Measurements from ENCODE around the gene CMTM2.

DNA sequence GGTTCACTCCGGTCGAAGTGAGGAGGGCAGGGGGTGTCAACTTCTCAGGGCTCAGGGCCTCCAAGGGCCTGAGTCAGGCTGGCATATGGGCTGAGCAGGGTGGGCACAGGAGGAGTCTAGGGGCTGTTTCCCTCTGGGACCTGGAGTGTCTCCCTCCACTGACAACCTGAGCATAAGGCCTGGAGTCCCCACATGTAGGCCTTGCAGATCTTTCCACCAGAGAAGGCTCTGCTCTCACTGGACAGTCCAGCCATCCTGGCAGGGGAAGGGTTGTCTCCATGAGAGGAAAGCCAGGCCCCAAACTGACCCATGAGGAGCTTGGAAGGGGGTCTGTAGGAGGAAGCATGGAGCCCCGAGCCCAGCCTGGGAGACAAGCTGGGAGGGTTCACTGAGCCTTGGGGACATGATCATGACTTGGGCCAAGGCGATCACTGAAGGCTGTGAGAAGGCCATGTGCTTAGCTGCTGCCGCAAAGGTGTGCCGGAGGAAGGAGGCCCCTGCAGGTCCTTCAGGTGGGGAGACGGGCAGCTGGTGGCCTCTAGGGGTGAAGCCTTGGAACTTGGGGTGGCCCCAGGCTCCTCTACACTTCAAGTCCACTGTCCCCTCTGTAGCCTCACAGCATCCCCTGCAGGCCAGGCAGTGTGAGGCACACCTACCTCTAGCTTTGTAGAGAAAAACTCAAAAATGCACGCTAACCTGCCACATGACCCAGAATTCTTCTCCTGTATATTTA is 9.9 kb downstream of the CMTM2 start:
- TF ChIP-seq SUZ12 (IDR thresholded peaks at IDR 0.05; ENCODE audit: extremely low read depth, insufficient read depth, insufficient read length) (no peak), ZNF274 (IDR thresholded peaks at IDR 0.05; ENCODE audit: low read depth, low read length) (no peak), YY1 (IDR thresholded peaks at IDR 0.05; ENCODE audit: insufficient read depth, insufficient read length) (no peak)
